HG02571 (cell line): ENCODE measurements around the gene SALL3.

ENCODE experiments used
- ATAC-seq: cut with Tn5 transposase; IDR thresholded peaks from one replicate; pipeline ENCODE4 v1.9.1; 2021; ENCODE audit warnings: mild to moderate bottlenecking, moderate library complexity; ENCODE audit not compliant: unreplicated experiment

SALL3 gene

DNA sequence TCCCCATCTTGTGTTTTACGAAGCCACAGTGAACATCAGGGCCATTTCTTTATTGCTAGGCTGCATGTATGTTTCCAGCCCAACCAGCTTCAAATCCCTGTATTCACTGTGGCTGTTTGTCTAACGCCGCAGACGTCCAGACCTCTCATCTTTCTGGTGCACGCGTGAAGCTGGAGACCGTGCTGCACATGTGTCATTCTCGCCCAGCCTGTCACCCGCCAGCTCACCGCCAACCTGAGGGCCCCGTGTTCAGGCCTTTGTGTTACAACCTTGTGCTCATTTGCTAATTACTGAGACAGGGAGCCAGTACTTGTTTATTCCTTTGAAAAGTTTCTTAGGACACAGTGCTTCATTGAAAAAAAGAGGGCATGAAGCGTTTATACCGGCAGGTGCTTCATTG is 21.4 kb downstream of the SALL3 start:
- no peak for ATAC-seq

DNA sequence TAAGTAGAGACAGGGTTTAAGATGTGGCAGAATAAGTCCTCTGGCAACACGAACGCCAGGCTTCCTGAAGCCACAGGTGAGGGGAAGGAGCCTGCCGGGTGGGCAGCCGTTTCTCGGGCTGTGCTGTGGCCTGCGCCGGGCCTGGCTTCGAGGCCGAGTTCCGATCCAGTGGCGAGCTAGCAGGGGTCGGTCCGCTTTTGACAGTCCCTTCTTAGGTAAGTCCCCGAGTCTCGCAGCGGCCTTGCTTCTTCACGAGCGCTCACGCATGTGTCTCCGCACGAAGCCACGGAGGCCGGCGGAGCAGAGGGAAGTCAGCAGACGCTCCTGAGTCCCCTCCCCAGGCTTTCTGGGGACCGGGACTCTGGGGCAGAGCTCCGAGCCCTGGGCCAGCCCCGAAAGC is 26.0 kb downstream of the SALL3 start:
- ATAC-seq = no peak

DNA sequence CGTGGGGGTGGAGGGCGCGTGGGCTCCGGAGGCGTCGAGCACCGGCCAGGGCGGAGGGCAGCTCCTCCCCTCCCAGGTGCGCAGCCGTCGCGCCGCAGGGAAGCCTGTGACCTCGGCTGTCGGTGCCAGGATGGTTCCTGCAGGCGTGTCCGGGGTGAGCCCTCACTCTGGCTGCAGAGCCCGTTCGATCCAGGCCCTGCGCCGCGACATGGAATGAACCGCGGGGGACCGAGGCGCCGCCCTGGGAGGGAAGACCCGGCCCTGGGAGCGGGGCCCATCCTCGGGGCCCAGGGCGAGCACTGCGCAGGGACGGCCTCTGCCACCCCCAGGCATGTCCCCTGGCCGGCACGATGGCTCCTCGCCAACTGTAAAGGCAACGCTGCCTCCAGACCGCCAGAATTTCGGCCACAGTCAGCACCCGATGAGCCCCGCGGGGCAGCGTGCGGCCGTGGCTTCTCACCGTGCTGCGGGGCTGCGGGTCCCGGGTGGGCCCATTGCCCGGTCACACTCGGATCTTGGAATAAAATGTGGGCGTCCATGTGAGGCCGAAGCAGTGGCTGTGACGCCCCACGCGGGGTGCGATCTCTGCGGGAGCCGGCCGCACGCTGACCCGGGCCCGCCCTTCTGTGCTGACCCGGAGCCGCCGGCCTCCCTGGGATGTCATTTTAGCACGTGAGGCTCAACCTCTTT is 26.6 kb downstream of the SALL3 start:
- no peak for ATAC-seq

DNA sequence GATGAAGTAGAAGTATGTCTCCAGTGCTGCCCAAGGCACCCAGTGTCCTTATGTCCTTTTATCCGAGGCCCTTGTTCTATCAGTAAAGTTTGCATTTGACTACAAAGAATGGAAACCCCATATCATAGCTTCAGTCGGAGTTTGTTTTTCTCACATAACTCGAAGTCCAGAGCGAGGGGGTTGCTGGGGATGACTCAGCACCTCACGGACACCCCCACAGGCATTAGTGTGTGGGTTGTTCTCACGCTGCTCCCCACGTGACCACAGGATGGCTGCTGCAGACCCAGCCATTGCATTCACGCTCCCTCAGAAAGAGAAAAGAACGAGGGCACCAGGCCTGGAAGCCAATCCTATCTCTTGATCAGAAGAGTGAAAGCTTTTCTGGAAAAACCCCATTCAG is 27.8 kb downstream of the SALL3 start:
- ATAC-seq = no peak

DNA sequence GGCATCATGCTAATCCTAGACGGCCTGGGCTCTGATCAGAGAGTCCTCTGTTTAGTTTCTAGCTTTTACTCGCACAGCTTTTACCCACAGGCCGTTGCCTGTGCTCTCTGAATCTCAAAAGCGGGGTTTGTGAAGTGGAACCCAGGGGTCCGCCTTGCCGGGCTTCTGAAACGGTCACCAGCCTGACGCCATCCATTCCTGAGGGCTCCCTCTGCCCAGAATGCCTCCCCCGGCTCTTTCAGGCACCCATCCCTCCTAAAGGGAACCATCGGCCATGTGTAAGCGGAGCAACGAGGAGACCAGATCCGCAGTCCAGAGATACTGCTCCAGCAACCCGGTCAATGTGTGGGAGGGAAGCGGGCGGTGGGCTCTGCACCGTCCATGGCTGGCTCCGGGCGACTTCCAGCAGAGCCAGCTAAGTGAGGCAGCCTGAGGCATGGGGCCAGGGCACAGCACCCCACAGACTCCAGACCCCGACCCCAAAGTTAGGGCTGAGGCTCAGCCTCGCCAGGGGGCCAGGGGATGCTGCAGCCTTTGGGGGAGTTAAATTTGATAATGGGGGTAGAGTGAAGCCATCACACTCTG is 28.8 kb downstream of the SALL3 start:
- no peak for ATAC-seq

DNA sequence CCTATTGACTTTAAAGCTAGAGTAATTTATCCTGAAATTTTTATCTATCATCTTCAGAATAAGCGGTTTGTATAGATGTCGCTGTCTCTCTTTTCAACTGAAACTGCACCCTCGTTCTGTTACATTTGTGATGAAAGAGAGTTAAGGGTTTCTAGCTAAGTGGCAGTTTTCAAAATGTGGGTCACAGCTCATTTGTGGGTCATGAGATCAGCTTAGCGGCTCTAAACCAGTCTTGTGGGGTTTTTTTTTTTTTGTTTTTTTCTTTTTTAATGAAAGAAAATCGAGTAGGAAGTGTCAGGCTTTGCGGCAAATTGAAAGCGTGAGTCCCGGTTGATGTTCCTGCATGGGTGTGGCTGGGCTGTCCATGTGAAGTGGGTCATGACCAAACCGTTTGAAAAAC is 31.2 kb downstream of the SALL3 start:
- no peak for ATAC-seq

DNA sequence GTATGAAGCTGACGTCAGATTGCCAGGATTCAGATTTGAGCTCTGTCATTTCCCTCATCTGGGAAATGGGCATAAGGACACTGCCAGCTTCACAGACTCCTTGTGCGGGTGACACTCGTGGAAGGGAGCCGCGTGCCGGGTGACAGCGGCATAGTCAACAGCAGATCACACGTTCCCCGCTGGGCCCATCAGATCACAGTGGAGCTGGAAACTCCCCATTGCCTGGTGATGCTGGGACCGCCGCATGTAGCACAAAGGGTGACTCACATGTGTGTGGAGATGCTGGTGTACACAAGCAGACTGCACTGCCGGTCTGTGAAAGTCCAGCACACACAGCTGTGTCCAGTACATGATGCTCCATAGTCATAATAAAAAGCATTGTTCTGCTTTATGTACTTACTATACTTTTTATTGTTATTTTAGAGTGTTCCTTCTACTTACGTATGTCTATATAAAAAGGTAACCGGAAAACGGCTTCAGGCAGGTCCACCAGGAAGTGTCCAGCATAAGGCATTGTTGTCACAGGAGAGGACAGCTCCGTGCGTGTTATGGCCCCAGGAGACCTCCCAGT is 31.8 kb downstream of the SALL3 start:
- ATAC-seq = no peak

DNA sequence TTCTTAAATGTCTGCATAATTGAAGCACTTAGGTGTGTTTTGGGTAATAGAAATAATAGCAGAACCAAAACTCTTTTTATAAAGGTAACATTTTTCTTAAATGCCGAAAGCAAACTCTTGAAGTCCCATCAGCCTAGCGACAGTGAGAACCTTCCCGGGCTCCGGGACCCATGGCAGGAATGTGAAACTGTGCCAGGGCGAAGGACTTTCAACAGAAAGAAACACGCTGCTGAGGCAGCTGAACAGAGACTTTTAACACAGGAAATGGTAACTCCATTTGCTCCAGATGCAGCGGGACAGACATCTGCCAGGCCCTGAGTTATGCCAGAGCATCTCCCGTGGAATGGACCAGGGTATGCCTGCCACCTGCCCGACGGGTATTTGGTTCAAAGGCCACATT is 34.3 kb downstream of the SALL3 start:
- ATAC-seq = no peak

DNA sequence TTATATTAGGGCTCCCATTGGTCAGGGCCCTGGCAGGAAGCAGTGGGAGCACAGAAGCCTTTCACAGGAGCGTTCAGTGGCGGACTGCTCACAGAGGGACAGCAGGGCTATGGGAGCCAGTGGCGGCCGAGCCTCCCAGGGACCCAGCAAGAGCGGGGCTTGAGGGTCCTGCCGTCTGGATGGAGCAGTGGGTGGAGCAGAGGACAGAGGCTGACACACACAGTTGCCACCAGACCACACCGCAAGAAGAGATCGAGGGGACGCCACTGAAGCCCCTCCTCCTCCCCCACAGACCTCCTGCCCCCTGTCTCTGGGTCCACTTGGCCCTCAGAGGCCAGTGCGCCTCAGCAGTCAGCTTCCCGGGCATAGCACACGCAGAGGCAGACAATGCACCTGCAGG is 39.3 kb downstream of the SALL3 start:
- ATAC-seq = no peak

DNA sequence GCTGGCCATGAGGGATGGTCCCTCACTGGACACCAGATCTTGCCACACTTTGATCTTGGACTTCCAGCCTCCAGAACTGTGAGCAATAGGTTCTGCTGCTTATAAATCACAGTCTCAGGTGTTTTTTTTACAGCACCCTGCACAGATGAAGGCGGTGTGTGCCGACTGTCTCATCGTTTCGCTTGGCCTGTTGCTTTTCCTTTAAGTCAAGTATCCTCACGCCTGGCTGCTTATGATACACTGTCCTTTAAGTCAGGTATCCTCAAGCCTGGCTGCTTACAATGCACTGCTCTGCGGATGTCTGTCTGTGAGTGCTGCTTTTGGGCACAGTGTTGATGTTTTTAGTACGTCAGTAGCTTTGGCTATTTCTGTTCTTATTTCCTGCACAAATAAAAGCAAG is 40.3 kb downstream of the SALL3 start:
- no peak for ATAC-seq

DNA sequence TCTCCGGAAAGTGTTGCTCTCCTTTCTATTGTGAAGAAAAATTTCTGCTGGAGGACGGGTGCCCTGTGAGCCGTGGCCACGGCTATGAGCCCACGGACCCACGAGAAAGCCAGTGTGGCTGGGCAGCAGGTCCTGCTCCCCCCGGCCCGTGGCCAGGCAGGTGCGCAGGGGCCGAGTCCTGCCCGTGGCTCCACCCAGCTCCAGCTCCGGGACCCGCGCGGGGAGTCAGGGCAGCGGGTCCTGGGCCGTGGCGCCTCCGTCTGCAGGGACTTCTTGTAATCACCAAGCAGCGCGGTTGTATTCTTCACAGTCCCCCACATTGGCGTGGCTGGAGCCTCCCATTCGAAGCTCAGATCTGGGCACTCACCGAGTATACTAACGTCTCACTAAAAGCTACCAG is 43.0 kb downstream of the SALL3 start:
- ATAC-seq = no peak

DNA sequence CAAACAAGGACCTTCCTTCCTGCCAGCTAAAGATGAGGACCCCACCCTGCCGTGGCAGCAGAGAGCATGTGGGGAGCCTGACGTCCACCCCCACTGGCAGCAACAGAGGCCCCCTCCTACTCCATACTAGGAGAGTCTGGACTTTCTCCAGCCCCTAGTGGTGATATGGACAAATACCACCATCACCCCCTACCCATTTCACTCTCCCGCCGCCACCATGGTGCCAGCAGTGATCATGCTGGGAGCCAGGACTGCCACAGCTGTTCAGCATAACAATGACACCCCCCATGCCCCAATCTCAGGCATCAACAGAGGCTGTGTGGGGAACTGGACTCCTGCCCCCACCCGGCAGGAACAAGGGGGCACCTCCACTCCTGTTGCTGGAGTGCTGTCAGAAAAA is 46.9 kb downstream of the SALL3 start:
- ATAC-seq = no peak

DNA sequence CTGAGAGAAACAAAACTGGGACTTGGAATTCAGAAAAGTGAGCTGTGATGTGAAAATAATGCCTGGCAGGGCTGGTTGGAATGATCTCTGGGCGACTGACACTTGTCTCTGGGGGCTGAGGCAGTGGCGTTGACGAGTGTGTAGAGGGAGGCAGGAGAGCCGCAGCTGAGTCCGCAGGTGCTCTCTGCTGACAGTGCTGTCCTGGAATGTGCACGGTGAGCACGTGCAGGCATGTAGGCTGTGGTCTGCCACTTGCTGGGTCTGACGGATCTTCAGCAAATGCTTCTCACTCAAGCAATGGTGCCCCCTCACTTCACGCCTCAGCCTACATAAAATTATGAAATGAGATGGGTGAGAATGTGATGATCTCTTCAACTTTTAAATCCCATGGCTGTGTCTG is 51.1 kb downstream of the SALL3 start:
- ATAC-seq = no peak

DNA sequence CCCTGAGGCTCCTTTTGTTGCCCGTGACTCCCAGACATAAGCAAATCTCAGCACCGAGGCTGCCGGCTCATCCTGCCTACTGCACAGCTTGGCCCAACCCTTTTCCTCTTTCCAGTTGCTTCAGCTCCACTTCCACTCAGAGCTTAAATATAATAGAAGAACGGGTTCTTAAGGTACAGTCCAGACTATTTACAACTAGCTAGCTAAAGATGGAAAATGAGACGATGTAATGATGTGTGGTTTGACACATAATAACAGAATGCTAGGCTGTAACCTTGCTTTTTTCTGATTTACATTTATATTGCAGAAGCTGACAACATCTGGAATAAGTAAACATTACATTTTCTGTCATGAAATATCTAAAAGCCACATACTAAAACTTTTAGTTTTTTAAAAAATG is 62.7 kb downstream of the SALL3 start:
- ATAC-seq = no peak

DNA sequence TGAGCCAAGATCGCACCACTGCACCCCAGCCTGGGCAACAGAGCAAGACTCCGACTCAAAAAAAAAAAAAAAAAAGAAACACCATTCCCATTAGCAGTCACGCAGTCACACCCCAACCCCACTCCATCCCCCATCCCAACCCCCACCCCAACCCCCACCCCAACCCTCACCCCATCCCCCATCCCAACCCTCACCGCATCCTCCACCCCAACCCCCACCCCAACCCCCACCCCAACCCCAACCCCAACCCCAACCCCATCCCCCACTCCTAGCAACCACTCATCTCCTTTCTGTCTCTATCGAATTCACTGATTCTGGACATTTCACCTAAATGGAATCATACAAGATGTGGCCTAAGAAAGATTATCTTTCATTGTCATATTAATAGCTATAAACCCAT is 63.7 kb downstream of the SALL3 start:
- no peak for ATAC-seq

DNA sequence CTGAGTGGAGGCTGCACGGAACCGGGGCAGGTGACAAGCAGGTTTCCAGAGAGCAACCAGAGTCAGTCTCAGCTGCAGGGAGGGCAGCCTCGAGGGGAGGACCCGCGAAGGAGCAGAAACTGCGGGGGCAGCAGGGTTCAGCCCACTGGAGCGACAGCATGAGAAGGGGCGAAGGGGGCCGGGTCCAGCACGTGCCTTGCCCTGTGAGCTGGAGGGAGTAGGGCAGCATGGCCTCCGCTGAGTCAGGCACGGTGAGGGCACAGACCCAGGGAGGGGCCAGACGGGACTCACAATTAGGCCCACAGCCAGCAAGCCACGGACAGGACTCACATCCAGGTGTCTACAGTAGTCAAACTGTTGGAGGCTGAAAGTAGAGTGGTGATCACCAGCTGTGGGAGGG is 66.9 kb downstream of the SALL3 start:
- no peak for ATAC-seq

DNA sequence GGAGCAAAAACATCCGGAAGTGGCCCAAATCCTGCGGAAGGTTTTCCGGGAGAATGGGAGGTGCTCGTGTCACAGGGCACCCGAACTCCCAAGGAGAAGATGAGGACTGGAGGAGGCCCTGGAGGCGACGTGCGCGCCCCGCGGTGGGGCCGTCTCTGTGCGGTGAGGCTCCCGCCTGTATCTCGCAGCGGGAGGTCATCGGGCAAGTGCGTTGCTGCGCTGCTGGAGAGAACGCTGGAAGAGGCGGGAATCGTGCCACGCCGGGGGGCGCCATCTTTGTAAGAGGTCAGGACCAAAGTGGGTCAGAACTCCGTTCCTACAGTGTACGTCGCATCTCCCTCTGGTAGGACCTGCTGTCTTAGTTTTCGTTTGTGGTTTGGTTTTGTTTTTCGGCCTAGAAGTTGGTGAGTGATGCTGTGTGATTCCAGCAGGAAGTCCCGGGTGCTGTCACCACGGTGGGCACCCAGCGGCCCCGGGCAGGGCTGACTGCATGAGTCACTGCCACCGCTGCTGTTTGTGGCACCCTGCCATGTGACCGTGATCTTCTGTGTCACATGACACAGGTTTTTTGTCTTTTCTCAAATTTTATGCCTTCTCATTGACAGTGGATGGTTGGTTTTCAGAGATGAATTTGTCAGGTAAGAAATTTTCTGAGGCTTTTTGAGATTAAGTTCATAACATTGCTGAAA is 68.1 kb downstream of the SALL3 start:
- no peak for ATAC-seq

DNA sequence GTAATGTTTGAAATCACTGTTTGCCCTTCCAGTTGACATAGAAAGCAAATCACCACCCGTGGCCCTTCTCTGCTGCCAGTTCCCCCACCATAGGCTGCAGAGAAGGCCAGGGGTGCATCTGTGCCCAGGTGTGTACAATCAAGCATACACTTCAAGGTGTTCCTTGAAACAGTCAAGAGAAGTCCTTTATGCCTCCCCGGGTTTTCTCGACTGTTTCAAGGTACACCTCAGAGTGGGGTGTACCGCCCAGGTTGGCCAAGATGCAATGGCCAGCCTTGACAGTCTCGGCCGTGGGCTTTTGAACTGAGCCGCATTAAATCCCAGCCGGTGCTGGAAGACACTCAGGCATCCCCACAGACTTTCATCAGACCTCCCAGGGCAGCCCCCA is 68.6 kb downstream of the SALL3 start:
- ATAC-seq = no peak

DNA sequence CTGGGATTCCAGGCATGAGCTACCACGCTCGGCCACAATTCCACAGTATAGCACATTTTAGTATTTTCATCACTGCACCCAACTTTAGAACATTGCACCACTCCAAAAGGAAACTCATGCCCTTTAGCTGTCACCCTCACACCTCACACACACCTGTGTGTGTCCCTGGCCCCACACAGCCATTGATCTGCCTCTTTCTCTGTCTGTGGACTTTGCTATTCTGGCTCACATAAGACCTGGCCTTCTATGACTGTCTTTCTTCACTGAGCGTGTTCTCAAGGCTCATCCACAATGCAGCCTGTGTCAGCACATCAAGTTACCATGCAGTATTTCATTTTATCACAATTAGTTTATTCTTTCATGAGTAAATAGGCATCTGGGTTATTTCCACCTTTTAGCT is 69.9 kb downstream of the SALL3 start:
- ATAC-seq = no peak
